HT-29 (cell line): ENCODE measurements around the gene GM2A. TPM values are rescaled to one million over a fixed set of nuclear protein-coding genes. Genes with fewer than 3 reads are reported as not detected.
"Not testable (repeated sequence)": the region's sequence is repeated elsewhere in the genome, so short reads cannot be mapped to it uniquely, and the experiment has no call there.

Experiments used
- DNase-seq: peaks from one replicate; pipeline ENCODE4 v3.0.0-alpha.2; 2015; ENCODE audit warnings: low spot score
- total RNA-seq: library from RNA; depleted of rRNA; stranded (reverse); fragments of >200 nt; shearing (Covaris generic); gene quantifications from 2 replicates; pipeline ENCODE4 v1.2.3, GENCODE V29; 2014

GM2A gene
- total RNA-seq, 1 experiment from 2014 or later, result 13.0 TPM

DNA sequence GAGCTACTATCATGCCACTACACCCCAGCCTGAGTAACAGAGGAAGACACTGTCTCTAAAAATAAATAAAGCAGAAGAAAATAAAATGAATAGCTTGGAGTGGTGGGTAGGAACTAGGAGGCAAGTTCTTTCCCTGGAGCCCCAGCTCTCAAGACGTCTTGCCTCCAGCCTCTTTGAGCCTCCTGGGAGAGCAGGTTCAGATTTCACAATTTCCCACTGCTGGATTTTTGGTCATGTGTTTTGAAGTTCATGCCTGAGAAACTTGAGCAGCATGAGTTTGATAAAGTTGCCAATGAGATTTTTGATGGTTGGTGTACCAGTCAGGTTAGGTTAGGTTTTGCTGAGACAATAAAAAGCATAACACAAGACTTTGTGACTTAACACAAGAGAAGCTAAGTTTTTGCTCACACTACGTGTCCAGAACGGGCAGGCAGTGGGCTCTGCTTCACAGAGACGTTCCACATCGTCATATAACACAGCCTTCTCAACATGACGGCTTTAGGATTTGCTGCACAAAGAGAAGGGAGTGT, 25.0 kb upstream of the GM2A start:
- no peak for DNase-seq

DNA sequence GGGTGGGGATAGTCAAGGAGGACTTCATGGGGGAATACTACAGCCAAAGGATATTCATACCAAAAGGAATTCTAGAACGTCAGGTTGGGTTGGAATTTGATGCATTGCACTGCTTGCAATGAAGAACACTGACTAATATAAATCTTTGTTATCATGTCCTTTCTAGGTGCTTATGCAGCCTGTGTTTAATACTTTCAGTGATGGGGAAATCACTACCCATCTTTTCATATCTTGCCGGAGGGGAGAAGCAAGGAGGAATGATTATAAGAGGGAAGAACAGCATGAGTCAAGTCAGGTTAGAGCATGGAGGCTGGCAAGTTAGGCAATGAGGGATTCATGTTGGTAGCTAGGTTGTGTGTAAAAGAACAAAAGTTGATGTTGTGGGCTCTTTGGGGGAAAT, 24.0 kb upstream of the GM2A start:
- DNase-seq, result no peak

DNA sequence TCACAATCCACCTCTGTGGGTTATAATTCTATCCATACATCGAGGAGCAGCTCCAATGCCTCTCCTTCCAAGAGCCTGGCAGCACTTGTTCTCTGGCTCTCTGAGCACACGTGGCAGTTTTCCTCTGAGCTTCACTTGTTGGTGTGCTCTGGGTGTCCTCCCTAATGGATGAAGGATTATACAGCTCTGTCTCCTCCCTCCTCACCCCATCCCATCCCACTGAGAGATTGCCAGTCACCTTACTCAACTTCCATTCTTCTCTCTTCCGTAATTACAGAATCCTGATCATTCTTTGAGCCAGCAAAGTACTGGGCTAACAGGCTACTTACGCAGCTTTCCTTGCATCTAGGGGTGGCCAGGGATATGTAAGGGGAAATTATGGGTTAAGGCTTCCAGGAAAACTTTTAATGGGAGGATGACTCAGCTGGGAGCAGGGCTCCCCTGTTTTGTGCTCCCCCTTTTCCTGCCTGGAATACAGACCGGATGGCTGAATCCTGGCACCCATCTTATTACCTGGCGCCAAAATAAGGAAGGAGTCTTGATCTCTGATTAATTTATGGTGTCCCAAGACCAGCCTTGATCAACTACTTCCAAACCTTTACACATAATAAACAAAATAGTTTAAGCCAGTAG, 22.8 kb upstream of the GM2A start:
- no peak for DNase-seq

DNA sequence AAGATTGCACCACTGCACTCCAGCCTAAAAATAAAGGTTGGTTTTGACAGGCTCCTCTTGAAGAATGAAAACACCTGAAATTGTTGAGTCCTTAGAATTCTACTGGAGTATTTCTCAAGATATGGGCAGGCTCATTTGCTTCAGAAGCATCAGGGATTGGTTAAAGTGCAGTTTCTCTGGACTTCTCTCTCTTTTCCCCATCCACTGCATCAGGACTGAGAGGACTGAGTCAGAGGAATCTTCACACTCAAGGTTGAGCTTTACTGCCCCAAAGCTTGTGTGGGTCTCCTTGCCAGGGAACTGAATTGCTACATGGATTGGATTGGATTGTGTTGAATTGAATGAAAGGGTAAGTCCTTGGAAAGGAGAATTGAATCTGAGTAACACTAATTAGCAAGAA, 21.6 kb upstream of the GM2A start:
- DNase-seq, result no peak

DNA sequence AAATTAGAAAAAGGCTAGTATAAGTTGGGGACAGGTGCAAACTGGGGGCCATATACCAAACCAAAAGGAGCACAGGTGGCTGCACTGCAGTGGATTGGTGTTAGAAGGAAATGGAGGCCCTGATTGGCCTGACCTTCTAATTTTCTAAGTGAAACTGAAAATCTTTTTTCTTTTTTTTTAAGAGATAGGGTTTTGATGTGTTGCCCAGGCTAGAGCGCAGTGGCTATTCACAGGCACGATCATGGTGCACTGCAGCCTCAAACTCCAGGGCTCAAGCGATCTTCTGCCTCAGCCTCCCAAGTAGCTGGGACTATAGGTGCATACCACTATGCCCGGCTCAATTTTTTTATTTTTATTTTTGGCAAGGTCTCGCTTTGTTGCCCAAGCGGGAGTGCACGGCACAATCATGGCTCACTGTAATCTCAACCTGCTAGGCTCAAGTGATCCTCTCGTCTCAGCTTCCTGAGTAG, 19.3 kb upstream of the GM2A start:
- no peak for DNase-seq

DNA sequence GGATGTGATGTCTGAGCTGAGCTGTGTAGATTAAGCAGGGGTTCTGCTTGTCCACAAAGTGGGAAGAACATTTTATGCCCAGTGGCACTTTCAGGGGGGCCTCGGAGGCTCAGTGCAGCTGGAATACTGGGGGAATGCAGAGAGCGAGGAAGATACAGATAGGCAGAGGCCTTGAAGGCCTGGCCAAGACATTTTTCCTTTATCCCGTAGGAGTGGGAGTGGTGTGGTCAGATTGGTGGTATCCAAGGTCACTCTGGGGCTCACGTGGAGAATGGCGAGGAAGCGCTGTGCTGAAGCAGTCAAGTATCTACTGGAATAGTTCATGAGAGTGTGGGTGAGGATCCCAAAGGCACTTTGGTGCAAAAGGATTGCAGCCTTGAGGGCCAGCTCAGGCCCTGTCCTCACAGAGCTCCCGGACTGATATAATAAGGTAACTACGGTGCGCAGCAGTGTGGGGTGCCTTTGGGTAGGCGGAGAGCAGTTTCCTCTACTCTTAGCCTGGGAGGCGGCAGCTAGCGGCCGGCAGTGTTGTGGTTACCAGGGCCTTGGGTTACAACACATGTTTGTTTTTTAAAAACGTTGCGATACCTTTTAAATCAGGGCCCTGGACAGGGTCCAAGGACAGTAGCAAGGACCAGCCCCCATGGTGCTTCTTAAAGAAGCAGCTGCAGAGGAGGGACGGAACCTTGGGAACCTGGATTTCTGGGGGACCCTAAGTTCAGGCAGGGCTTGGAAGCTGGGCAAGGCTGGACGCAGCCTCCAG, 18.3 kb upstream of the GM2A start:
- peak; percentile 24 for DNase-seq

DNA sequence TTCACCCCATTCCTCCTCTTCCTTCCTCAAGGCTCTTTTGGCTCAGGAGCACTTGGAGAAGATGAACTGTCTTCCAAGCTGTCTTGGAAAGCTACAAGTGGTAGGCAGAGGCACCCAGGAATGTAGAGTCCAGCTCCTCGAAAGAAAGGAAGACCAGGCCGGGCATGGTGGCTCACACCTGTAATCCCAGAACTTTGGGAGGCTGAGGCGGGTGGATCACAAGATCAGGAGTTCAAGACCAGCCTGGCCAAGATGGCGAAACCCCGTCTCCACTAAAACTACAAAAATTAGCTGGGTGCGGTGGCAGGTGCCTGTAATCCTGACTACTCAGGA, 17.8 kb upstream of the GM2A start:
- not testable (repeated sequence) for DNase-seq

DNA sequence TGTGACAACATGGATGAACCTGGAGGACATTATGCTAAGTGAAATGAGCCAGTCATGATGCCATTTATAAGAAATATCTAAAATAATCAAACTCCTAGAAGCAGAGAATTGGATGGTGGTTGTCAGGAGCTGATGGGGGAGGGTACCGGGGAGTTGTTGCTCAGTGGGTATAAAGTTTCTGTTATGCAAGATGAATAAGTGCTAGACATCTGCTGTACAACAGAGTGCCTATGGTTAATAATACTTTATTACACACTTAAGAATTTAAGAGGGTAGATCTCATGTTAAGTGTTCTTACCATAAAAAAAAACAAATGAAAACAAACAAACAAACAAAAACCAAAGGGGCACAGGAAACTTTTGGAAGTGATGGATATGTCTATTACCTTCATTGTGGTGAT, 16.1 kb upstream of the GM2A start:
- DNase-seq, result no peak

DNA sequence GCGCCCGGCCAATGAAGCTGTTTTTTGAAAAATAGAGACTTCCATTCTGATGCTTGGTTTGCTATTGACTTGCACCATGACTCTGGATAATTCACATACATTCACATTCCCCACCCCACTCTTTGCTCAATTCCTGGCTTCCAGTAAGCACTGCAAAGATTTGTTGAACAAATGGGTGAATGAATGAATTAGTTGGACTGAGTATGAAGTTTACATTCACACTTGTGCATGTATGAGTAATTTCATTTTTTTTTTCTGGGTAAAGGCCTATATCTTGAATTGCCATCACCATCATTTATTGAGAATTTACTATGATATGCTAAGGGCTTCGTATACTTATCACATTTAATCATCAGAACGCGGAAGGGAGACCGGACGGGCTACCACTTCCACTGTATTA, 15.3 kb upstream of the GM2A start:
- DNase-seq, result no peak

DNA sequence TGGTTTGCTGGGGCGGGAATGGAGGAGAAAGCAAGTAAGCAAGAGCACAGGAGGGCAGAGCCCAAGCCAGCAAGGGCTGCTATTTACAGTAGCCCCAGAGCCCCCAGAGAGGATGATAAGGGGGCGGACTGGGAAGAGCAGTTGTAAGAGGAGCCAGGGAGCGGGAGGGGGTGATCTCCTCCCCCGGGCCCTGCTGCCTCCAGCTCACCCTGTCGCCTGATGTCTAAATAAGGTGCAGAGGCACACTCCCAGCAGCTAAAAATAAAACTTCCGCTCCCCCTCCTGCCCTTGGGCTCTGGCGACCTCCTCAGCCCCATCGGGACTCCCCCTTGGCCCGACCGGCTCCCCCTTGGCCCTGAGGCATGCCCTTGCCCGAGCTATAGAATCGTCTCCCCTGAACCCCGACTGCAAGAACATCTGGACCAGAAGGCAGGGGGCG, 14.7 kb upstream of the GM2A start:
- DNase-seq, result no peak

DNA sequence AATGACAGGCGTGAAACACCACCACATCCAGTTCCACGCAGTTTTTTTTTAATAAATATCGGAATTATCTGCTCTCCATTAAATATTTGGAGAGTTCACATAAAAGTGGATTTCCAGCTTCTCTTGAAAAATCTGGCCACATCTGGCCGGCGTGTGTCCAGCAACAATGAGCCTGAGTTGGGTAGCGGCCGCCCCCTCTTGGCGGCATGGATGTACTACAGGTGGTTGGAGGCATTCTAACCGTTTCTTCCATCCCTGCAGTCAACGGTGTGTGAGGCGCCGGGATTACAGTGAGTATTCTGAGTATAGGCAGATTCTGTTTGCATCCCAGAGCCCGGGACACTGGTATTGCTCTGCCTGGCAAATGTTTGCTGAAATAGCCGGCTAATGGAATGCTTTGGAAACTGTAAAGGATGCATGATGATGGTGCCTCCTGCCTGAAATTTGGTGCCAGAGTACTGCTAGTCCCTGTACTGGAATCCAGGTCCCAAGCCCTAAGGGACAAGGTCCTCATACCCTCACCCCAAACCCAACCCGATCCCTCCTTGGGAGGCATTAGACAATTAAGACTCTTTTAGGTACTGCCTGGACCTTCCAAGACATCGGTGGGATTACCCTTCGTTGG, 13.6 kb upstream of the GM2A start:
- peak; percentile 70 for DNase-seq

DNA sequence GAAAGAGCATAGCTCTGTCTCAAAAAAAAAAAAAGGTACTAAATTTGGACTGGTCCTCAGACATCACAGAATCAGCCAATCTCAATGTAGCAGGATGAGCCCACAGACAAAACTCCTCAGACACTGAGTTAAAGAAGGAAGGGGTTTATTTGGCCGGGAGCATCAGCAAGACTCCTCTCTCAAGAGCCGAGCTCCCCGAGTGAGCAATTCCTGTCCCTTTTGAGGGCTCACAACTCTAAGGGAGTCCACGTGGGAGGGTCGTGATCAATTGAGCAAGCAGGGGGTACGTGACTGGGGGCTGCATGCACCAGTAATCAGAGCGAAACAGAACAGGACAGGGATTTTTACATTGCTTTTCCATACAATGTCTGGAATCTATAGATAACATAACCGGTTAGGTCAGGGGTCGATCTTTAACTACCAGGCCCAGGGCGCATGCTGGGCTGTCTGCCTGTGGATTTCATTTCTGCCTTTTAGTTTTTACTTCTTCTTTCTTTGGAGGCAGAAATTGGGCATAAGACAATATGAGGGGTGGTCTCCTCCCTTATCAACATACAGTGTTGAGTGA, 12.6 kb upstream of the GM2A start:
- DNase-seq, result not testable (repeated sequence)

DNA sequence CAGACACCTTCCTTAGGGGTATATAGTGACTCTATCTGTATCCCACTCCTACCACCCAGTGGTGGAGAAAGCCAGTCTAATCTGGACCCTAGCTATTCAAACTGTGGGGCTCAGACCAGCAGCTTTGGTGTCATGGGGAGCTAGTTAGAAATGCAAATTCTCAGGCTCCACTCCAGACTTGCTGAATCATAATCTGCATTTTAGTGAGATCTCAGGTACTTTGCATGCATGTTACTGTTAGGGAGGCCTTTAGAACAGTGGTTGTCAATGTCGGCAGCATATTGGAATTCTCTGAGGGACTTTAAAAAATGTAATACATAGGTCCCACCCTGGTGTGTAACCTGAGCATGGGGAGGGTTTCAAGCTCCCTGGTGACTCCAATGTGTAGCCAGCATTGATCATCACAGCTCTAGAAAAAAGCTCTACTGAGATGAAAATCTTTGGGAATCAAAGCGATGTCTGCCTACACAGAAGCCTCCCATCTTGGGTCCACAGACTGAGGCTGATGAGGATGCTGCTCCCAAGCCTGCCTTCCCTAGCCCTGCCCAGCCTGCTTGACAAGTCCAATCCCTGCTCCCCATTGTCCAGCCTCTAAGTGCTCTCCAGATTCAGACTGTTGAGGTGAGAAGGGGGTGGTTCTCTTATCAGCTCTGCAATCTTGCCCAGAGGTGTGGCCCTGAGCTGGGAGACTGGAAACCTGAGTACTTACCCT, 11.9 kb upstream of the GM2A start:
- peak; percentile 30 for DNase-seq

DNA sequence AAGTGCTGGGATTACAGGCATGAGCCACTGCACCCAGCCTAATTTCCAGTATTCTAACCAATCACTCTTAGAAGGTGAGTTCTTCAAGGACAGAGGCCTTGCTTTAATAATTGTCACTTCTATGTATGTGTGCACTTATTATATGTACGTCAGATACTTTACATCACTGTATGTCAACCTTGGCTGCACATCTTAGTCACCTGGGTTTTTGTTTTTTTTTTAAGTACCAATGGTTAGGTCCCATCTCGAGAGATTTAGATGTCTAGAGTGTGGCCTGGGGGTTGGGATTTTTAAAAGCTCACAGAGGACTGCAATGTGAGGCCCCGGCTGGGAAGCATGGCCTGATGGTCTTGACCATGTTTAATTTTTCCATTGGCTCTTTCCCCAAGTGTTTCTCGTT, 9.9 kb upstream of the GM2A start:
- no peak for DNase-seq

DNA sequence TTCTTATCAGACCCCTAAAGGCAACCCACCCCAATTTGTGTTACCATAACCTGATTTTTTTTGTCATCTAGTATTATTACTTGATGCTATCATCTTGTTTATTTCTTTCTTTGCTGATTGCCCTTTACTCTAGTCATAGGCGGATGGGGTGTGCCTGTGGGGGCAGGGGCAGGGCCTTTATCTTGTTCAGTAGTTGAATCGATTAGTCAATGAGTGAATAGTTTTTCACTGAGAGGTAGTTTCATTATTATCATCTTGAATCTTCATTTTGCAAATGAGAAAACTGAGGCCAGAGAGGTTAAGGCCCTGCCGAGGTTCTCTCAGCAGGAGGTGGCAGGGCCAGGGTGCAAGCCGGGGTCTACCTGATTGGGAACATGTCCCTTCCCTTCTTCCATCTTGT, 9.4 kb upstream of the GM2A start:
- no peak for DNase-seq

DNA sequence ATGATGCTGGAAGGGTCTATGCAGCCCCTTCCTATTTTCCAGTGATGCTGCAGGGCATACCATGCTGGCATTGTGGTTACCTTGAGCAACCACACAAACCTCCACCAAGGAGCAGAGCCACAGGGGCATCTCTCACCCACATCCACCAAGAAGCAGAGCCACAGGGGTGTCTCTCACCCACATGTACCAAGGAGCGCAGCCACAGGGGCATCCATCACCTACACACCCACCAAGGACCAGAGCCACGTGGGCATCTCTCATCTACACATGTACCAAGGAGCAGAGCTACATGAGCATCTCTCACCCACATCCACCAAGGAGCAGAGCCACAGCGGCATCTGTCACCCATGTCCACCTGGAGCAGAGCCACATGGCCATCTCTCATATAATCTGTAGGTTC, 8.8 kb upstream of the GM2A start:
- no peak for DNase-seq

DNA sequence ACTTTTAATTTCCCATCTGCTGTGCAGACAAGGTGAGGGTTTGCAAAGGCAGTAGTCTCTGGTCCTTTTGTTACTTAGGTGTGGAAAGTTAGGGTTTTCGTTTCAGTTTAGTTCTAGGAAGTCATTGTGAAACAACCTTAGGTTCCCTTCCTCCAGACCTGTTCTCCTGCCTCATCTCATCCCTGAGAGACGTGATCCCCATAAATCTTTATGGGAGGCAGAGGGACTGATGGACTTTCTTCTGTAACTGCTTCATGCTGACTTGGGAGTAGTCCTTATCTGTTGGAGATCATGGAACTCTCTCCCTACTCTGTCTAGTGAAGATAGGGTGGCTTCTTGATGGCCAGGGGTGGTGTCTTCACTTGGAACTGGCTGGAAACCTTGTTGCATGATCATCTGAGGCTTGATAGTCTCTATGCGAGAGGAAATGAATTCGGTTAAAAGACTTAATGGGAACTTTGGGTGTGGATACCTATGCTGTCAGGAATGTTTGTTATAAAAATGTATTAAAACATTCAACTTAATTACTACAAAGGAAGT, 7.2 kb upstream of the GM2A start:
- no peak for DNase-seq

DNA sequence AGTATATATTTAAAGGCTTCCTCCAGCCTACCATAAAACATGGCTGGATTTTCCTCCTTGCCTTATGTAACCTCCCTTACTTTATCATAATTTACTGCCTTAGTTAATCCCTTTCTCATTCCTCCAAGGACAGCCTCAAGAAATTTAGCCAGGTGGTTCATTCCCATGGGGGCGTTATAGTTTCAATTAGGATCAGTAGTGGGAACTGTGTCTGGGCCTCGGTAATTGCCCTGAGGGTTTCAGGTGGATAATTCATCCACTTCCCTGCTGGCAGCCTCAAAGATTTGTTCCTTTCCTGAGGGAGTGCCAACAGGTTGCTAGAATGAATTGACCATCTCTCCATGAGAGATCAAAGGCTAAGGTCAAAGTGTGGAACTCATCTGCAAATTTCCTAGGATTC, 4.3 kb upstream of the GM2A start:
- DNase-seq, result no peak

DNA sequence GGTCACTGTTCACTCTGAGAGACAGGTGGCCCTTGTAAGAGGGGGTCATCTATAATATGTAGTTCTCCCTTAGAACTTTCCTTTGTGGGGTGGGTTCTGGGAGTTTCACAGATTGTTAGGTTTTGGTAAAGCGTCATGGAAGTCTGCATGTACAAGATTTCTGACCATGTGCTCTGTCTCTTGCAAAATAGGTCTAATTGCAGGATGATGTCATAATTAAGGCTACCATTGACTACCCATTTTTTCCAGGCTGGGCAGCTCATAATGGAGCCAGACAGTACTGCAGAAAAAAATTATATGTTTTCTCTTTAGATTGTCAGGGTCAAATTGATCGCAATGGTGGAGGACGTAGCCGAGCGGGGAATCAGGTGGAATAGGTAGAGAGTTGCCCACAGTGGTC, 3.7 kb upstream of the GM2A start:
- DNase-seq, result no peak

DNA sequence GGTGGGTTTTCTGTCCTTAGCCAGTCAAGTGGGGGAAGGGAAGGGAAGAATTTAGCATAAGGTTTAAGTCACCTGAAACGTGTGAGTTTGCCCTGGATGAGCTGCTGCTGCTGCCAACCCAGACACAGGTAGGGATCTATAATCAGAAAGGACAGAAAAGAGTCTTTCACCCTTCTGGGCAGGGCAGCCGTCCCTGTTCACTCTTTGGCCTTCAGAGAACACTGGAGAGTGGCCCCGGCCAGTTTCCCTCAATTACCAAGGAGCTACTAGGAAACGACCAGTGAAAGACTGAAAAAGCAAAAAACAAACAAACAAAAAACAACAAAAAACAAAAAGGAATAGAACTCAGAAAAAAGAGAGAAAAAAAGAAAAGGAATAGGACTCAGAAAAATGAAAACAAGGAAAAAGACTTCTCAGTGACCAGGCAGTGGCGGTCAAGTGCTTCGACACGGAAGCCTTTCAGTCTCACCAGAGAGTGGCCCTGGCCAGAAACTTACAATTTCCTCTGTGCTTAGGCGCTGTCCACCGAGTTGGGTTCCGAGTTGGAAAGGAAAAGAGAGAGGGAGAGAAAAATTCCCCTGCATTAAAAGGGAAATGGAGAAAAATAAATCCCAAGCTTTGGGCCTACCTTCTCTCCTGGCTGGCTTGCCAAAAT, 2.5 kb upstream of the GM2A start:
- no peak for DNase-seq

DNA sequence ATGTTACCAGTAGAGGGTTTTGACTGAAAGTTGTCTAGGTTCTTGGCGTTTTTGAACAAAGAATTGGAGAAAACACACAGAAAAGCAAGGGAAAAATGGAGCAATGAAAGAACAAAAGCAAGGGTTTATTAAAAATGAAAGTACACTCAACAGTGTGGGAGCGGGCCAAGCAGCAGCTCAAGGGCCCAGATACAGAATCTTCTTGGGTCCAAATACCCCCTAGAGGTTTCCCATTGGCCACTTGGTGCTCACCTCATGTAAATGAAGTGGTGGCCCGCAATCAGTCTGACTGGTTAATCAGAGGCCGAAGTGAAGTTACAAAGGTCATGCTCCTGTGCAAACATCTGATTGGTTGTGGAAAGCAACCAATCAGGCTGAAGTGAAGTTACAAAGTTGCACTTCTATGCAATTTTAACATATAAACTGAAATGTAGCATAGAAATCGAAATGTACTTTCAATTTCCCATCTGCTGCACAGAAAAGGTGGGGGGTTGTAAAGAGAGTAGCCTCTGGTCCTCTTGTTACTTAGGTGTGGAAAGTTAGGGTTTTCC, 1.9 kb upstream of the GM2A start:
- no peak for DNase-seq
